GM10847 (cell line): ENCODE measurements around the gene B3GNT2.

Source experiments
- POLR2A ChIP-seq: IDR thresholded peaks from 2 replicates; pipeline ENCODE4 v1.6.1; 2011; ENCODE audit not compliant: insufficient read length; ENCODE audit errors: extremely low read depth

The B3GNT2 gene

DNA sequence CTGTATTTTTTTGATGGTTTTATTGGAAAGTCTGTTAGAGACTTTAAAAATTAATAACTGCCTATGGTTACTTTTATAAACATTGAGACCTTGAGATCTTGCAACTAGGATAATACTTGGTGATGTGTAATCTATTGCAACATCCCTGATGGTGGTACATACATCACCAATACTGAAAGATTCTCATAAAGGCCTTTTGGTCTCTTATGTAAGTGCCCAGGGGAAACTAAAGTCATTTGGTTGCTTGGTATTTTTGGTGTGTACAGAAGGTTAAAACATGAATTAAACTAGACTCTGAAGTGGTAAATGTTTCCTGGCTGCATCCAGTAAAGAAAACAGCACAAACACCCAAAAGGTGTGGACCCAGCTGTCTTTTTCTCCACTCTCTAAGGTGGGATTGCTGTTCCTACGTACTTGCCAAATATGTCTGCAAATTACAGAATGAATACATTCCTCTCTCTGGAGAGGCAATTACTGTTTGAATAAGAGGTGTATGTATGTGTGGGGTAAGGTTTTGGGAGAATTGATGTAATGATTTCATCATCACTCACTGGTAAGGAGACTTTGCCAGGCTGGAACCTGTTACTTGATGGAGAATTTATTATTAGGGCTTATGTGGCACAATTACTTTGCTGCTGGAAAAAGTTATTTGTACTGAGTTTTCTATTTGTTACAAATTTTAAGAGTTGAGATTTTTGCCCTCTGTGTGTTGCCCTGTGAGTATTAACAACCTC lies 3.6 kb downstream of the B3GNT2 start:
- no peak for TF ChIP-seq POLR2A

DNA sequence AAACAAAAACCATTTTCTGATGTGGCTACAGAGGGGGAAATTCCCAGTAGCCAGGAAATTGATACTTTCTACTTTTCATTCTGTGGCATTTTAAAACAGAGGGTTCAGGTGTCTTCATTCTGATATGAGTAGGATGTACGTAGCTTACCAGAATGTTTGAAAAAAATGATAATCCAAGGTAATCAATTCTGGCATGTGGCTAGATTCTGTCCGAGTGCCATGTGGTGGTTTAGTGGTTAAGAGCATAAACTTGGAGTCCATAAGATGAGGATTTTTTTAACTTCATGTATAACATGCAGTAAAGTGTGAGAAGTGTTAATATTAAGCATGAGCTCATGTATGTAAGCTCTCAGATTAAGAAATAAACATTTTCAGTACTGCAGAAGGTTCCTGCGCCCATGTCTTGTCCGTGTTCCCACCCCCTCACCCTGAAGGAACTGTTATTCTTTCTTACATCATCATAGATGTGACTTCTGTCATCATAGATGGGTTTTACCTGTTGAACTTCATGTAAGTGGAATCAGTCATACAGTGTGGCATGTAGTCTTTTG lies 4.5 kb downstream of the B3GNT2 start:
- TF ChIP-seq POLR2A, result no peak

DNA sequence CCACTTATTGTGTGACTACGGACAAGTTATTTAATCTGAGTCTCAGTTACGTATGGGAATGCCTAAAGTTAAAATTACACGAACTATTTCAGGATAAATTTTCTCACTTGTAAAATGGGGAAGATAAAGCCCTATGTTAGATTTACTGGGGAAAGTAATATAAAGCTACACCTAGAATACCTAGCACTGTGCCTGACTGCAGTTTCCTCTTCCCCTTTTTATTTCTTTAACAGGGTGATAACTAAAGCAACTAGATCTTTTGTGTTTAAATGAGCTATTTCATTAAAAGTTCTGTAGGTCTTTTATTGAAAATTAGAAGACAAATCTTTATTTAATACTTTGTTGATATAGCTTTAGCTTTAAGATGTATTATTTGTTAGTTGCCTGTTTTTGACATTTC lies 5.0 kb downstream of the B3GNT2 start:
- TF ChIP-seq POLR2A, result no peak

DNA sequence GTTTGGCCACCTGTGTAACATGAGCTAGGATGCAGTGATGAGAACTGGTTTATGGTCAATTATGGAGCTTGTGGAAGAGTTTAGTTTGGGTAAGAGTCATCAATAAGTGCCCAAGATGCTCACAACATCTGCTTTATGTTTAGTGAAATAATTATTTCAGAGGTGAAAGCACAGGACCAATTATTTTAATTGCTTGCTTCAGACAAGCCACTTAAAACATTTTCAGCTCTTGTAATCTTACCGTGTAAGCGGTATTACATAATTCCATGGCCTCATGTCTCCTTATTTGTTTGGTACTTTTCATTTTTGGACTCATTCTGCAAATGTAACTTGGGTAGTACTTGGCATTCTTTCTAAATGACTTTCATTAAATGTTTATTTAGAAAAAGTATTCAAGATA lies 5.4 kb downstream of the B3GNT2 start:
- TF ChIP-seq POLR2A, result no peak

GRCh38 chr2:62202019-62202722 lies 6.3 kb downstream of the B3GNT2 start:
- no peak for TF ChIP-seq POLR2A

DNA sequence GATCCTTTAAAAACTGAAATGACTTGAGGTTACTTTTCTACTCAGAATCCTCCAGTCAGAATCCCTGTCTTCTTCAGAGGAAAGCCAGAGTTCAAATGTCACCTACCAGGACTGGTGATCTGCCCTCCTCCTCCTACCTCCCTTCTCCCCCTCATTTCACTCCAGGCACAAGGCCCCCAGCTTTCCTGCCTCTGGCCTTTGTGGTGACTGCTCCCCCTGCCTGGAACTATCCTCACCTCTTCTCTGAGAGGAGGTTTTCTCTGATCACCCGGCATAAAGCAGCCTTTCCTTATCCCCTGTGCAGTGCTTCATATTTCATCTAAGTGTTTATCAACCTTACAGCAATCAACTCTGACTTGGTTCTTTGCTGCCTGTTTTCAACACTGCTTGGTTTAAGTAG lies 6.8 kb downstream of the B3GNT2 start:
- no peak for TF ChIP-seq POLR2A

- no peak for TF ChIP-seq POLR2A
These were observed 7.5 kb downstream of the B3GNT2 start for GRCh38 chr2:62203459-62203858.

DNA sequence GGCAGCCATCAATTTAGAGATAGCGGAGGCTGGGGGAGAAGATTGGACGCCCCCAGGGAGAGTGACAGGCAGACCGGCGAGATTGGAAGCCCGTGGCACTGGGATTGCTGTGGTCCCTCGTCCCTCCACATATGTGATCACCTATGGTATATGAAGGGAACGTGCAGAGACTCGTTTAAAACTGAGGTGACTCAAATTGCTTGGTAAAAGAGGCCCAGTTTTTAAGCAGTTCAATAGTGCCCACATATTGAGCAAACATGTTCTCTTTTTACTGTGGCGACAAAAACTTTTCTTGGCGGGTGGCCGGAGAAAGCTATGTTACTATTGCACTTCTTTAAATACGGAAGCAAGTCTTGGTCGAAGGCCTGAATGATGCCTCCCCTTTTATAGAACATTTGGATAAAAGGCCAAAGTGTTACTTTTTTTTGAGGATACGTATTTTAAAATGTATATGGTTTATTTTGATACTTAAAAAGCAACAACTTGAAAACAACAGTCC lies 9.1 kb downstream of the B3GNT2 start:
- no peak for TF ChIP-seq POLR2A

GRCh38 chr2:62205554-62205953 lies 9.6 kb downstream of the B3GNT2 start:
- TF ChIP-seq POLR2A, result no peak

GRCh38 chr2:62206024-62206423 lies 10.1 kb downstream of the B3GNT2 start:
- TF ChIP-seq POLR2A, result no peak

DNA sequence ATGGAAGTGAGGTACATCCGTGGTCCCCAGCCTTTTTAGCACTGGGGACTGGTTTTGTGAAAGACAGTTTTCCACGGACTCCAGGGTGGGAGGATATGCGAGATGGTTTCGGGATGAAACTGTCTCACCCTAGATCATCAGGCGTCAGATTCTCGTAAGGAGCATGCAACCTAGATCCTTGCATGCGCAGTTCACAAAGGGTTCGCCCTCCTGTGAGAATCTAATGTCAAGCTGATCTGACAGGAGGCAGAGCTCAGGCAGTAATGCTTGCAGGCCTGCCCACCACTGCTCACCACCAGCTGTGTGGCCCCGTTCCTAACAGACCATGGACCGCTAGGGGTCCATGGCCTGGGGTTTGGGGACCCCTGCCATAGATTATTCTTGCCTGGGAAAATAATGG lies 11.6 kb downstream of the B3GNT2 start:
- no peak for TF ChIP-seq POLR2A

GRCh38 chr2:62208074-62208757 lies 12.3 kb downstream of the B3GNT2 start:
- no peak for TF ChIP-seq POLR2A

DNA sequence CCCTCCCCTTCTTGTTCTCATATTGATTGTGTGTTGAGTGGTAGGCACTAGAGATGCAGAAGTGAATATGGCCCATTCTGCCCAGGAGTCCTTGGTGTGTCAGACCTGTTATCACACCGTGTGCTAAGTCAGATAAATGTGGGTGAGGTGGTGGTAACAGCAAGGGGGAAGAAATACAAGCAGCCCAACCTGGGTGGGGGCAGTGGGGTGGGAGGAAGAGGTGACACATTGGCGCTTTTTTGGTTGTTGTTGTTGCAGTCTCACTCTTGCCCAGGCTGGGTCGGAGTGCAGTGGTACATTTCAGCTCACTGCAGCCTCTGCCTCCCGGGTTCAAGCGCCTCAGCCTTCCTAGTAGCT lies 12.8 kb downstream of the B3GNT2 start:
- TF ChIP-seq POLR2A, result no peak

DNA sequence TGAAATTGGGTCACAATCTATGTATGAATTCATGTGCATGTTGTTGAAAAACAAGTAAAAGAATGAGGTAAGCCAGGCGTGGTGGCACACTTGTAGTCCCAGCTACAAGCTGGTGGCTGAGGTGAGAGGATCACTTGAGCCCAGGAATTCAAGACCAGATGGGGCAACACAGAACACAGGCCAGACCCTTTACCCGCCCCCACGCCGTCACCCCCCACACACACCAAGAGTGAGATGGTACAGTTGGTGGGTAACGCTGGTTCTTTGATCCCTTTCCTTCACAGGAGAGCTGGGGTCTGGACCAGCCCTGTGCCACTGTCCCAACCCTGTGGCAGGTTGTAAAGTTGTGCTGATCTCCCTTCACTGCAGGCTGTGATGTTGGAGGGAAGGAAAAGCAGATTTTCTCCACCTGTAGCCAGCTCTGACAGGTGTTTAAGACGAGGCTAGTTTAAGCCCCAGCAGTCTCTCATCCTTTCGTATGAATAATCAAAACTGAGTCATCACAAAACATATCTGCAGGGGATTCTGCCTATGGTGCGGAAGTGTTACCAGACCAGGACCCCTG lies 13.6 kb downstream of the B3GNT2 start:
- TF ChIP-seq POLR2A, result no peak

DNA sequence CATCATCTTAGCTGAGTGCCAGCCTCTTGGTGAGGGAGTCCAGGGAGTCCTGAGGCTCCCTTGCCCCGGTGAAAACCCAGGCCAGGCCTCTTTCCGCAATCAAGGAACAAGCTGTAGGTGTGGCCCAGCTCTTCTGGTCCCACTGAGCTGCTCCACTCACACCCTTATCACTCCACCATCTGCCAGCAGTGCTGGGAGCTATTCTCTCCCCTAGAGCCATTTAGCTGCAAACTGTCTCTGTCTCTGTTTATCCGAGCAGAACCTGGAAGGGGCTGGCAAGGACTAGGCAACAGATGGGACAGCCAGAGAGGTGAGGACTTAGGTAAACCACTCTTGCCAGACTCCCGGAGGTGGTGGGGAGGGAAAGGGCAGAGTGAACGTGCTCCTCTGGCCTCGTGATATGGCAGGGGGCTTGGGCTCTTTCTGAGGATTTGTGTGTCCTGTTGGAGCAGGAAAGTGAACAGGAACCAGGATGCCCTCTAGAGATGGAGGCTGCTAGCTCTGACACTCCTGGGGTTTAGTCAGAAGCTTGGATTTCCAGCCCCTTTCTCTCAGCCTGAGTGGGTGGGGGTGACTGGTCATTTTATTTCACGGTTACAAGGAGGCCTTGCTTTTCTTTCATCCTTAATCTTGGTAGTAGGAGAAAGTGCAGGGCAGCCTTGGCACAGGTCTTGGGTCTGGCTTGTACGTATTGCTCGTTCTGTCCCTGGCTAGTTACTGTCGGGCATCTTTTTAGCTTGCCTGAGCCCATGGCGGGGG lies 19.6 kb downstream of the B3GNT2 start:
- TF ChIP-seq POLR2A, result no peak
